SH-SY5Y (cell line): ENCODE results near the gene SERPINA6.

Experiments used
- GATA2 ChIP-seq: IDR thresholded peaks from 2 replicates; pipeline ENCODE4 v1.6.1; 2011; ENCODE audit warnings: mild to moderate bottlenecking, low read depth, low read length
- GATA3 ChIP-seq: IDR thresholded peaks from 2 replicates; pipeline ENCODE4 v1.6.1; 2011; ENCODE audit warnings: low read depth, mild to moderate bottlenecking, low read length, moderate library complexity

DNA sequence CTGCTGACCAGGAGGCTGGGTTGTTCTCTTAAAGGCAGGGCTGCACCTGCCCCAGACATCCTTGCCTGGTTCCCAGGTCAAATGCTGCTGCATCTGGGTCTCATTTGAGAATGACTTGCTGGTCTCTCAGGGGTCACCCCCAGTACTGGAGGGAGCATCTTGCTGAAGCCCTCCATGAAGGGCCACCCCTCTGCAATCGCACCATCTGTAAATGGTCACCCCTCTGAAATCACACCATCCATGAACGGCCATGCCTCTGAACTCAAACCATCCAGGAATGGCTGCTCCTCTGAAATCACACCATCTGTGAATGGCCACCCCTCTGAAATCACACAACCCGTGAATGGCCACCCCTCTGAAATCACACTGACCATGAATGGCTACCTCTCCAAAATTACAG, 7.3 kb upstream of the SERPINA6 start:
- TF ChIP-seq GATA2 = no peak
- no peak for TF ChIP-seq GATA3
